Activated T-cell treated with anti-CD3 and anti-CD28 coated beads, Interleukin-2, amount 50 U/mL, for 72 hours (primary cell): ENCODE results near the gene MUC20. TPM values are rescaled to one million over a fixed set of nuclear protein-coding genes. Genes with fewer than 3 reads are reported as not detected.
"Not testable (repeated sequence)": the region's sequence is repeated elsewhere in the genome, so short reads cannot be mapped to it uniquely, and the experiment has no call there.

Experiments used
- ATAC-seq, 2 donors: fragments of 150-1000 bp; cut with Tn5 transposase; replicated peaks in 1 of 2; 2 replicates each; pipeline ENCODE4 v1.10.0; 2021; ENCODE audit warnings: moderate library complexity in 2 of 2, mild to moderate bottlenecking in 1 of 2
- DNase-seq, 2 donors: peaks; one replicate each; pipeline ENCODE4 v3.0.0; 2021 to 2022; ENCODE audit warnings: mixed read lengths in 1 of 2
- H3K27ac Mint-ChIP-seq: one replicate; pipeline ENCODE4 v1.8.0; 2022; ENCODE audit warnings: mild to moderate bottlenecking, moderate library complexity, mixed read lengths
- H3K27me3 Mint-ChIP-seq: one replicate; pipeline ENCODE4 v1.8.0; 2022; ENCODE audit warnings: low read depth, mixed read lengths
- H3K36me3 Mint-ChIP-seq, 2 donors: one replicate each; pipeline ENCODE4 v1.8.0; 2022; ENCODE audit warnings: mixed read lengths in 2 of 2, mild to moderate bottlenecking in 1 of 2; ENCODE audit not compliant: insufficient read depth in 2 of 2
- H3K4me1 Mint-ChIP-seq: one replicate; pipeline ENCODE4 v1.8.0; 2022; ENCODE audit warnings: low read depth, mixed read lengths
- H3K4me3 Mint-ChIP-seq, 2 donors: one replicate each; pipeline ENCODE4 v1.8.0; 2022; ENCODE audit warnings: mild to moderate bottlenecking in 2 of 2, mixed read lengths in 2 of 2, moderate library complexity in 2 of 2
- H3K9me3 Mint-ChIP-seq, 2 donors: one replicate each; pipeline ENCODE4 v1.8.0; 2022; ENCODE audit warnings: mixed read lengths in 2 of 2
- total RNA-seq, 2 donors: library from RNA; stranded (reverse); gene quantifications; one replicate each; pipeline ENCODE4 v1.2.3, GENCODE V29; 2022

The MUC20 gene, protein sequence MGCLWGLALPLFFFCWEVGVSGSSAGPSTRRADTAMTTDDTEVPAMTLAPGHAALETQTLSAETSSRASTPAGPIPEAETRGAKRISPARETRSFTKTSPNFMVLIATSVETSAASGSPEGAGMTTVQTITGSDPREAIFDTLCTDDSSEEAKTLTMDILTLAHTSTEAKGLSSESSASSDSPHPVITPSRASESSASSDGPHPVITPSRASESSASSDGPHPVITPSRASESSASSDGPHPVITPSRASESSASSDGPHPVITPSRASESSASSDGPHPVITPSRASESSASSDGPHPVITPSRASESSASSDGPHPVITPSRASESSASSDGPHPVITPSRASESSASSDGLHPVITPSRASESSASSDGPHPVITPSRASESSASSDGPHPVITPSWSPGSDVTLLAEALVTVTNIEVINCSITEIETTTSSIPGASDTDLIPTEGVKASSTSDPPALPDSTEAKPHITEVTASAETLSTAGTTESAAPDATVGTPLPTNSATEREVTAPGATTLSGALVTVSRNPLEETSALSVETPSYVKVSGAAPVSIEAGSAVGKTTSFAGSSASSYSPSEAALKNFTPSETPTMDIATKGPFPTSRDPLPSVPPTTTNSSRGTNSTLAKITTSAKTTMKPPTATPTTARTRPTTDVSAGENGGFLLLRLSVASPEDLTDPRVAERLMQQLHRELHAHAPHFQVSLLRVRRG
- total RNA-seq = 1 to 10 TPM; 3.4 to 7.8 TPM

DNA sequence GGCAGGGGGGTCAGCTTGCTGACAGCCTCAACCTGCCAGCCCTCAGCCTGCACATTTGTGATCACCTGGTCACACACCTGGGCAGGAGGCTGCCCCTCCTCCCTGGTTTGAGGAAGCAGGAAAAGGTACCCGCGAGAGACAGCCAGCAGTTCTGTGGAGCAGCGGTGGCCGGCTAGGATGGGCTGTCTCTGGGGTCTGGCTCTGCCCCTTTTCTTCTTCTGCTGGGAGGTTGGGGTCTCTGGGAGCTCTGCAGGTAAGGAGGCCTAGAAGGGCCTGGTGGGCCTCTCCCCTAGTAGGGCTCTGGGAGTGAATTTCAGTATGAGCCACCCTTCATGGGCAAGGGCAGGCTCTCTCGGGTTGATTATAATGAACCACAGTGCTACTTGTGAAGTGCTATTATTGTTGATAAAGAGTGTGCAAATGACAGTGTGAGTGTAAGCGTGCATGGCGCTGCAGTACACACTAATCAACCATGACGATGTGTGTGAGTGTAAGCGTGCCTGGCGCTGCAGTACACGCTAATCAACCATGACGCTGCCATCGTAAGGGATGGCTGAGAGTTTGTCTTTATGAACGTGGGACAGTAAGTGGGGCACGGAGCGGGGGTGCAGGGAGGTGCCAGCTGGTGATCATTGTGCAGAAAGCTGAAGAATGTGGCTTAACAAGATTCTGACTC, at the start of gene MUC20:
MUC20 (plus strand) TSS at position 148 of the 676 bp plus-strand sequence; CDS start at position 178, 30 bp downstream.
- not testable (repeated sequence) for H3K27ac Mint-ChIP-seq, DNase-seq, H3K36me3 Mint-ChIP-seq, H3K9me3 Mint-ChIP-seq
- Mint-ChIP-seq H3K4me3 (peak within 1 kb of the TSS in 1 of 2 donors; percentile 43), H3K4me1 (peaks cover 21% of the 10 kb centered on the region), H3K27me3 (peaks cover 16% of the 10 kb centered on the region)
- peak; percentile 35 to 58 for ATAC-seq

DNA sequence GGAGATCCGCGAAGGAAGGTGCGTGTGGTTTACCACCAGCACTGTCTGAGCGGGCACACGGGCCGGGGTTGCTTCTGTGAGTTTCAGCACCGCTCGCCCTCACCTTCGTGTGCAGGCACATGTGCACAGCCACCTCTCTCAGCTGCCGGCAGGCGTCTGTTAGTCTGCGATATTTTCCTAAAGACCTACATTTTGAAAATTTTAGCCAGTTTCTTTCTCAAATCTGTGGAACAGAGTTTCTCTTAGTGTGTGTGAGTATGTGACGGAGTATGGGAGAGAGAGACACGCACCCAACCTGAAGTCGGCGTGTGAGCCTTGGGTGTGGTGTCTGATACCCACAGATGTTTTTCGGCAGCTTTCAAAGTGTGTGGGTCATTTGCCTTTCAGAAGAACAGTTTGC, 49.5 kb upstream of the MUC20 start:
- ATAC-seq, H3K9me3 Mint-ChIP-seq, H3K27me3 Mint-ChIP-seq, H3K4me3 Mint-ChIP-seq, DNase-seq, H3K4me1 Mint-ChIP-seq, H3K27ac Mint-ChIP-seq: not testable (repeated sequence)
- peaks cover 0 to 11% of the 10 kb centered on the region in 2 donors for H3K36me3 Mint-ChIP-seq

DNA sequence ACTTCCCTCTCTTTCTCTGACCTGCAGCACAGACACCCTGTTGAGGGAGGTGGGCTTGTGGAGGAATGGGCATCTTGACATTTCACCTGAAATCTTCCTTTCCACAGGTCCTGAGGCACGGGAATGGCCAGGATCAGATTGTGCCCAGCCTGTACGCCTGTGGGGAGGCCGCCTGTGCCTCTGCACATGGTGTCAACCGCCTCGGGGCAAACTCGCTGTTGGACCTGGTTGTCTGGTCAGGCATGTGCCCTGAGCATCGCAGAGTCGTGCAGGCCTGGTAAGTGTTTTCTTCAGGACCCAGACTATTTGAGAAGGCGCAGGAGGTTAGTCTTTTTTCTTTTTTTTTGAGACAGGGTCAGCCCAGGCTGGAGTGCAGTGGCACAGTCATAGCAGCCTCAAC, 47.1 kb upstream of the MUC20 start:
- not testable (repeated sequence) for H3K27ac Mint-ChIP-seq, DNase-seq, H3K4me3 Mint-ChIP-seq, H3K27me3 Mint-ChIP-seq, H3K4me1 Mint-ChIP-seq, H3K9me3 Mint-ChIP-seq, ATAC-seq
- H3K36me3 Mint-ChIP-seq = peaks cover 2 to 10% of the 10 kb centered on the region in 2 donors

DNA sequence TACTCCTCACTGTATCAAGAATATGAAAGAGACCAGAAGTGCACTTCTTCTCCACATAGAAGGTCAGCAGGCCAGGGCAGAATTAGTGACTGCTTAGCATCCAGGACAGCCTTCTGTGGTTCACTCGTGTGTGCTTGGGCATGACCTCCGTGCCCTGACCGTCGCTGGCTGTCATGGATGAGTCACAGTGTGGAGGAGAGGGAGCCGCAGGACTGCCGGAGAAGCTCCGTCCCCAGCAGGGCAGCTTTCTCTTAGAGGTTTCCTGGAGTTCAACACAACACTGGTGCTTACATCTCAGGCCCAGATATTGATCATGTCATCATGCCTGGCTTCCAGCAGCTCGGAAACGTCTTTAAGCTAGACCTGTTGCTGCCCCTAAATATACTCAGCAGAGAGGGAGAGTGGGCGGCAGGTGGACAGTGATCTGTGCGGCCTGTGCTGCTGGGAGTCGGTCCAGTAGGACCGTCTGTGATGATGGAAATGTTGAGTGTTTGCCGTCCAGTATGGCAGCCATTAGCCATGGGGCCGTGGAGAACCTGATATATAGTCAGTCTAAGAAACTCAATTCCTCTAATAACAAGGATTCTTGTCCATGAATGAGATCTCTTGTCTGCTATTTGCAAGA, 42.3 kb upstream of the MUC20 start:
- H3K4me1 Mint-ChIP-seq, DNase-seq, H3K27me3 Mint-ChIP-seq, H3K4me3 Mint-ChIP-seq, H3K9me3 Mint-ChIP-seq, H3K27ac Mint-ChIP-seq, ATAC-seq: not testable (repeated sequence)
- peaks cover 5 to 14% of the 10 kb centered on the region in 2 donors for H3K36me3 Mint-ChIP-seq

DNA sequence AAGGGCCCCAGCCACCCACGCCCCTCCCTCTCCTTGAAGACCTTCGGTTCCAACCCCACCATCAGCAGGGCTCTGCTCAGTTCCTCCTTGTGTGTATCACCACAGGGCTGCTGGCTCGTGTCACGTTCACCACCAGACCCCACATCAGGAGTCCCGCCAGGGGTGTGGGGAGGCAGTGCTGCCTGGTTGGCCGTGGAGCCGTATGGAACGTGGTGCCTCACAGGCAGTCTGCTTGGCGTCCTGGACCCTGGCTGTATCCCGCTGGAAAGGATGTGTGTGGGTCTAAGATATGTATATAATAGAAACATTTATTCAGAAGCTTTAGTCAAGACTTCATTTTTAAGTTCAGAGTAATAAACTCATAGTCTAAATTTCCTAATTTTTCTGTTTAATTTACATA, 40.1 kb upstream of the MUC20 start:
- peaks cover 7 to 17% of the 10 kb centered on the region in 2 donors for H3K36me3 Mint-ChIP-seq
- not testable (repeated sequence) for DNase-seq, H3K27me3 Mint-ChIP-seq, H3K27ac Mint-ChIP-seq, H3K9me3 Mint-ChIP-seq, H3K4me1 Mint-ChIP-seq, H3K4me3 Mint-ChIP-seq
- peak in 1 of 2 donors; percentile 20 for ATAC-seq

DNA sequence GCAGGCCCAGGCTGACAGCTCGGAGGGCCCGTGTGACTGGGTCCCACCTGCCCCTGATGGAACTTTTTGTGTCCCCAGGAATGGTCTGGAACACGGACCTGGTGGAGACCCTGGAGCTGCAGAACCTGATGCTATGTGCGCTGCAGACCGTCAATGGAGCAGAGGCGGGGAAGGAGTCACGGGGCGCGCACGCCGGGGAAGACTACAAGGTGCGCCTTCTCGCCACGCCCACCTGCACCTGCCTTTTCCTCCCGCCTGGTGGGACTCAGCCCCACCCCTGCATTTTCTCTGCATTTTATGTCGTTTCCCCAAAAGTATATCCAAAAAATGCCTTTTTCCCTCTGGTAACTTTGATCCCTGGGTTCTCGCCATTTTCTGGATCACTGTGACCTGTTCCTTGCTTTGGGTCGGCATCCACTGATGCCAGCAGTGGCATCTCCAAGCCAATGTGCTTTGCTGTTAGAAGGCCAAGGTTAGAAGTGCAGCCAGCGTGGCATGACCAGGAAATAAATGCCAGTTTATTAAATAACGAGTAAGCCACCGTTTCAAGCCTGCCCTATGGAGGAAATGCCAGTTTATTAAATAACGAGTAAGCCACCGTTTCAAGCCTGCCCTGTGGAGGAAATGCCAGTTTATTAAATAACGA, 39.2 kb upstream of the MUC20 start:
- ATAC-seq, H3K27me3 Mint-ChIP-seq, DNase-seq, H3K9me3 Mint-ChIP-seq, H3K4me1 Mint-ChIP-seq, H3K27ac Mint-ChIP-seq, H3K4me3 Mint-ChIP-seq: not testable (repeated sequence)
- H3K36me3 Mint-ChIP-seq = peaks cover 7 to 22% of the 10 kb centered on the region in 2 donors

DNA sequence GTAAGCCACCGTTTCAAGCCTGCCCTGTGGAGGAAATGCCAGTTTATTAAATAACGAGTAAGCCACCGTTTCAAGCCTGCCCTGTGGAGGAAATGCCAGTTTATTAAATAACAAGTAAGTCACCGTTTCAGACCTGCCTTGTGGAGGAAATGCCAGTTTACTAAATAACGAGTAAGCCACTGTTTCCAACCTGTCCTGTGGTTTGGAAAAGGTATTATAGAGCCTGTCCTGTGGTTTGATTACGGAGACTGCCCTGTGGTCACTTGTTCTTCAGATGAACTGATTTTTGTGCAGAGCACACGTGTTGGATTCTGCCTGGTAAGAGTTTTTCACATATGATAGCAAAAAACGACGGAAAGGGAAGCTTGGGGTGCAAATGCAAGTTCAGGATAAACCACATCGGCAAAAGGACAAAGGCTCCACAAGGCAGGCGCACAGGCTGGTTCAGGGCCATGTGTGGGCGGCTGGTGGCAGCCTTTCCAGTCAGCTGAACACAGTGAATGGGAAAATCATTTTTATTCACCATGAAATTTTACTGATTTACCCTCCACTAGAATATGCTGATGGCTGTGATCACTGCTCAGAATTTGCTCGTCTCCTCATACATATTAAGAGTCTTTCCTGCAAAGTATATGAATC, 38.6 kb upstream of the MUC20 start:
- not testable (repeated sequence) for H3K4me3 Mint-ChIP-seq, H3K27ac Mint-ChIP-seq, H3K27me3 Mint-ChIP-seq, DNase-seq, H3K9me3 Mint-ChIP-seq, H3K4me1 Mint-ChIP-seq, ATAC-seq
- peaks cover 9 to 25% of the 10 kb centered on the region in 2 donors for H3K36me3 Mint-ChIP-seq

DNA sequence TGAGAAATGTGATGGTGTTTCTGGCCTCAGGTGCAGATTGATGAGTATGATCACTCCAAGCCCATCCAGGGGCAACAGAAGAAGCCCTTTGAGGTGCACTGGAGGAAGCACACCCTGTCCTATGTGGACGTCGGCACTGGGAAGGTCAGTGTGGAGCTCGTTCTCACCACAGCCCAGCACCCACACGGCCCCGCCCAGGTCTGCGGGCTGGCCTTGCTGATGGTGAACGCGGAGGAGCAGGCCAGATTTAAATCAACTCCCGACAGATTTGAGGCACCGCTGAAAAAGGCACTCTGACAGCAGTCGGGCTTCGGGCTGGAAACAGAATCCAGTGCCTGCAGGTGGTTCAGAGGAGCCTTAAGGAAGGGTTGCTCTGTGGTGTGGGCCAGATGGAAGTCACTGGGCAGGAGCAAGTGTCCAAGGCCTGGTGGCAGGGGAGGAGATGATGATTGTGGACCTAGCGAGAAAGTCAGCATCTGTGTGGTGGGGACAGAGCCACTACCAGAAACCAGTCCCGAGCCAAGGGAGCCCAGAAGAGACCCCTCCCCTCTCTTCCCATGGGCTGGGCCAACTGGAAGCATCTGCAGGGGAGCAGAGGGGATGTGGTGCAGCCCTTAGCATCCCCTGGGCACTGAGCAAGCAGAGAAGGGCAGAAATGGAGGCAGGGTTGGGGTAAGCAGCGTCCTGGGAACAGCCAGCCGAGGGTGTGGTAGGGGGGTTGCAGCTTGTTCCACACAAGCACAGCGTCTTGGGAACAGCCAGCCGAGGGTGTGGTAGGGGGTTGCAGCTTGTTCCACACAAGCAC, 36.9 kb upstream of the MUC20 start:
- H3K4me1 Mint-ChIP-seq, H3K27me3 Mint-ChIP-seq, H3K9me3 Mint-ChIP-seq, H3K4me3 Mint-ChIP-seq, DNase-seq, ATAC-seq, H3K27ac Mint-ChIP-seq: not testable (repeated sequence)
- peaks cover 10 to 26% of the 10 kb centered on the region in 2 donors for H3K36me3 Mint-ChIP-seq

DNA sequence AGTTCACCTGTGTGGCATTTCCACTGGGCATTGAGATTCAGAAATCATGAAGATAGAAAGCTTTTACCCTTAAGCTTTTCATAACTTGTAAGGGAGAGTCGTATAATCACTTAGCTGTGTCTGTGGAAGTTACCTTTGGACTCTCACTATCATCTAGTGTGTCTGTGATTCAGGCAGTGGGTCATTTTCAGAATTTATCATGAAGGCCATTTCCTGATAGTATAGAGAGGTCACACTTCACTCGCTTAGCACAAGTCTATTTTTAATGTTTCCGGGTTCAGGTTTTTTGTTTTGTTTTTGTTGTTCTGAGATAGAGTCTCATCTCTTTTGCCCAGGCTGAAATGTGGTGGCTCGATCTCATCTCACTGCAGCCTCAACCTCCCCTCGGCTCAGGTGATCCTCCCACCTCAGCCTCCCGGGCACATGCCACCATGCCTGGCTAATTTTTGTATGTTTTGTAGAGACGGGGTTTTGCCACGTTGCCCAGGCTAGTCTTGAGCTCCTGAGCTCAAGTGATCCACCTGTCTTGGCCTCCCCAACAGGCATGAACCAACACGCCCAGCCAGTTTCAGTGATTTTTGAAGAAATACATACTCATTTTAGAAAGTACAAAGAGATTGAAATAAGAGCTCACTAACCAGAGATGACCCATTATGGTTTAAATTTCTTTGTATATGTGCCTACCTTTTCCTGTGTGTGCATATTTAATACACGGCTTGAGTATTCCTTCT, 36.1 kb upstream of the MUC20 start:
- not testable (repeated sequence) for ATAC-seq
- H3K27ac Mint-ChIP-seq = peak overlapping the region; percentile 85
- H3K36me3 Mint-ChIP-seq = peaks cover 12 to 31% of the 10 kb centered on the region in 2 donors

DNA sequence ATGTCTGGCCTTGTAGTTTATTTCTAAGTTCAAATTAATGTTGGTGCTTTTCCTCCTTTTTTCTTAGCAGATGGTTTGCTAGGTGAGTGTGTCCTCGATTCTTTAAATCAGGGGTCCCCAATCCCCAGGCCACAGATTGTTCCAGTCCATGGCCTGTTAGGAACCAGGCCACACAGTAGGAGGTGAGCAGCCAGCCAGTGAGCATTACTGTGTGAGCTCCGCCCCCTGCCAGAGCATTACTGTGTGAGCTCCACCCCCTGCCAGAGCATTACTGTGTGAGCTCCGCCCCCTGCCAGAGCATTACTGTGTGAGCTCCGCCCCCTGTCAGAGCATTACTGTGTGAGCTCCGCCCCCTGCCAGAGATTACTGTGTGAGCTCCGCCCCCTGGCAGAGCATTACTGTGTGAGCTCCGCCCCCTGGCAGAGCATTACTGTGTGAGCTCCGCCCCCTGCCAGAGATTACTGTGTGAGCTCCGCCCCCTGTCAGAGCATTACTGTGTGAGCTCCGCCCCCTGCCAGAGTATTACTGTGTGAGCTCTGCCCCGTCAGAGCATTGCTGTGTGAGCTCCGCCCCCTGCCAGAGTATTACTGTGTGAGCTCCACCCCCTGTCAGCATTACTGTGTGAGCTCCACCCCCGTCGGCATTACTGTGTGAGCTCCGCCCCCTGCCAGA, 34.1 kb upstream of the MUC20 start:
- not testable (repeated sequence) for ATAC-seq
- peak; percentile 19 to 29 for DNase-seq

More for the DNA sequence above, 36.1 kb upstream of the MUC20 start:
- not testable (repeated sequence) for DNase-seq, H3K4me1 Mint-ChIP-seq, H3K4me3 Mint-ChIP-seq, H3K27me3 Mint-ChIP-seq, H3K9me3 Mint-ChIP-seq

More for the DNA sequence above, 34.1 kb upstream of the MUC20 start:
- H3K9me3 Mint-ChIP-seq, H3K27ac Mint-ChIP-seq, H3K27me3 Mint-ChIP-seq, H3K4me3 Mint-ChIP-seq: not testable (repeated sequence)
- Mint-ChIP-seq H3K36me3 (peaks cover 11 to 34% of the 10 kb centered on the region in 2 donors), H3K4me1 (peaks cover 12% of the 10 kb centered on the region)
